MM.1S (cell line): Measurements from ENCODE around the gene REEP1.

Source experiments
- CTCF ChIP-seq: fragments of 300-600 bp; sonication (generic); IDR thresholded peaks from 2 replicates; pipeline ENCODE4 v1.5.1; 2016; ENCODE audit warnings: antibody characterized with exemption, low read length, mixed read lengths
- EZH2 ChIP-seq: fragments of 300-600 bp; sonication (generic); optimal IDR thresholded peaks from 2 replicates; pipeline ENCODE3; 2017; ENCODE audit warnings: low read depth, mild to moderate bottlenecking, antibody characterized with exemption, low read length, mixed read lengths
- EZH2phosphoT487 ChIP-seq: fragments of 300-600 bp; sonication (generic); IDR thresholded peaks from 2 replicates; pipeline ENCODE4 v1.6.1; 2018; ENCODE audit warnings: antibody characterized with exemption, low read length

GRCh38 chr2:86304416-86304815, 33.0 kb downstream of the REEP1 start:
- TF ChIP-seq CTCF: no peak
- TF ChIP-seq EZH2: no peak
- no peak for TF ChIP-seq EZH2phosphoT487
